GM23338 (cell line): Measurements from ENCODE around the gene RAB20. TPM values are rescaled to one million over a fixed set of nuclear protein-coding genes. Genes with fewer than 3 reads are reported as not detected.

ENCODE experiments used
- ATAC-seq: fragments of 200-7000 bp; cut with Tn5 transposase; 3 replicates; pipeline ENCODE4 v1.9.1; 2020
- DNase-seq: peaks from one replicate; pipeline ENCODE4 v3.0.0-alpha.2; 2015; ENCODE audit warnings: low spot score
- H2AFZ ChIP-seq: fragments of 200-600 bp; sonication (generic); 2 replicates; pipeline ENCODE4 v1.8.0; 2016; ENCODE audit warnings: antibody characterized with exemption, mild to moderate bottlenecking, moderate library complexity
- H3F3A ChIP-seq: fragments of 200-600 bp; sonication (generic); replicated peaks from 2 replicates; pipeline ENCODE4 v1.8.0; 2017; ENCODE audit warnings: antibody characterized with exemption, mixed run types, low read depth
- H3K27ac ChIP-seq: fragments of 200-600 bp; sonication (generic); 2 replicates; pipeline ENCODE4 v1.6.1; 2016; ENCODE audit warnings: low read depth
- H3K27me3 ChIP-seq: fragments of 200-600 bp; sonication (generic); 2 replicates; pipeline ENCODE4 v1.8.0; 2016; ENCODE audit warnings: mild to moderate bottlenecking, mixed run types, moderate library complexity; ENCODE audit not compliant: insufficient read depth
- H3K36me3 ChIP-seq: fragments of 200-600 bp; sonication (generic); 2 replicates; pipeline ENCODE4 v1.8.0; 2016; ENCODE audit warnings: mild to moderate bottlenecking; ENCODE audit not compliant: insufficient read depth
- H3K4me1 ChIP-seq: fragments of 200-600 bp; sonication (generic); 2 replicates; pipeline ENCODE4 v1.8.0; 2016; ENCODE audit warnings: mild to moderate bottlenecking, moderate library complexity; ENCODE audit not compliant: insufficient read depth
- H3K4me2 ChIP-seq: fragments of 200-600 bp; sonication (generic); 2 replicates; pipeline ENCODE4 v1.7.1; 2017; ENCODE audit warnings: mixed run types
- H3K4me3 ChIP-seq: fragments of 200-600 bp; sonication (generic); 2 replicates; pipeline ENCODE4 v1.6.1; 2016; ENCODE audit warnings: mixed run types
- H3K79me2 ChIP-seq: fragments of 200-600 bp; sonication (generic); replicated peaks from 2 replicates; pipeline ENCODE4 v1.8.0; 2017; ENCODE audit warnings: mild to moderate bottlenecking; ENCODE audit not compliant: insufficient read depth
- H3K9me2 ChIP-seq: fragments of 200-600 bp; sonication (generic); 2 replicates; pipeline ENCODE4 v1.8.0; 2017; ENCODE audit not compliant: insufficient read depth
- H4K20me1 ChIP-seq: fragments of 200-600 bp; sonication (generic); replicated peaks from 2 replicates; pipeline ENCODE4 v1.8.0; 2017; ENCODE audit warnings: mild to moderate bottlenecking; ENCODE audit not compliant: insufficient read depth
- H3K27ac Mint-ChIP-seq: 2 replicates; pipeline ENCODE4 v1.8.0; 2020; ENCODE audit warnings: inconsistent platforms, mild to moderate bottlenecking, moderate library complexity, mixed read lengths
- H3K27me3 Mint-ChIP-seq: 3 replicates; pipeline ENCODE4 v1.8.0; 2022; ENCODE audit warnings: low read depth, mild to moderate bottlenecking, moderate library complexity, mixed read lengths, inconsistent platforms; ENCODE audit not compliant: insufficient read depth, poor library complexity
- H3K36me3 Mint-ChIP-seq: 3 replicates; pipeline ENCODE4 v1.8.0; 2021; ENCODE audit warnings: low read depth, mild to moderate bottlenecking, inconsistent platforms, moderate library complexity, mixed read lengths
- H3K4me1 Mint-ChIP-seq: 3 replicates; pipeline ENCODE4 v1.8.0; 2020; ENCODE audit warnings: mild to moderate bottlenecking, inconsistent platforms, mixed read lengths
- H3K4me3 Mint-ChIP-seq: 3 replicates; pipeline ENCODE4 v1.8.0; 2021; ENCODE audit warnings: moderate library complexity, mild to moderate bottlenecking, inconsistent platforms, mixed read lengths
- H3K9me3 Mint-ChIP-seq: 3 replicates; pipeline ENCODE4 v1.8.0; 2020; ENCODE audit warnings: moderate library complexity, mild to moderate bottlenecking, inconsistent platforms, mixed read lengths
- CREB1 ChIP-seq: fragments of 250-450 bp; sonication (Bioruptor Pico); IDR thresholded peaks from 2 replicates; pipeline ENCODE4 v1.5.0; 2020; ENCODE audit warnings: low read depth, mild to moderate bottlenecking, moderate library complexity
- ETS1 ChIP-seq: IDR thresholded peaks from 2 replicates; pipeline ENCODE4 v1.6.1; 2016; ENCODE audit warnings: antibody characterized with exemption
- EZH2 ChIP-seq: fragments of 200-600 bp; sonication (generic); IDR thresholded peaks from one replicate; pipeline ENCODE4 v1.8.0; 2017; ENCODE audit warnings: antibody characterized with exemption, mild to moderate bottlenecking, low read depth; ENCODE audit not compliant: unreplicated experiment
- EZH2phosphoT487 ChIP-seq: fragments of 200-600 bp; sonication (generic); IDR thresholded peaks from one replicate; pipeline ENCODE4 v1.8.1; 2018; ENCODE audit warnings: antibody characterized with exemption; ENCODE audit not compliant: unreplicated experiment
- ZNF331 ChIP-seq: fragments of 250-450 bp; sonication (Bioruptor Pico); IDR thresholded peaks from 2 replicates; pipeline ENCODE4 v1.5.0; 2020; ENCODE audit warnings: low read depth, mild to moderate bottlenecking, moderate library complexity
- polyA plus RNA-seq: library from polyadenylated mRNA; unstranded; fragments of >200 nt; fragmentation: Nextera tagmentation; extraction: Ambion mirVana; gene quantifications from 2 replicates; pipeline ENCODE4 v1.2.1, GENCODE V29; 2016
- total RNA-seq: library from RNA; depleted of rRNA; stranded (reverse); fragments of >200 nt; shearing (Covaris generic); gene quantifications from 2 replicates; pipeline ENCODE4 v1.2.3, GENCODE V29; 2014
- TF ChIP-seq, protein P1 (sequence below), 2 experiments: fragments of 200-600 bp in 1 of 2; sonication (generic) in 1 of 2; conservative IDR thresholded peaks; 2 replicates each; pipeline versions ENCODE4 v1.5.1 to v1.6.1; 2016 to 2017; ENCODE audit warnings: antibody characterized with exemption in 2 of 2, low read depth in 2 of 2, mild to moderate bottlenecking in 2 of 2, moderate library complexity in 1 of 2
- TF ChIP-seq, protein P2 (sequence below): fragments of 250-450 bp; sonication (Bioruptor Pico); IDR thresholded peaks from 2 replicates; pipeline ENCODE4 v1.5.0; 2020; ENCODE audit warnings: mild to moderate bottlenecking, moderate library complexity

Gene RAB20
- total and polyA plus RNA-seq, 2 experiments from 2014 or later: 12.3 to 26.6 TPM

DNA sequence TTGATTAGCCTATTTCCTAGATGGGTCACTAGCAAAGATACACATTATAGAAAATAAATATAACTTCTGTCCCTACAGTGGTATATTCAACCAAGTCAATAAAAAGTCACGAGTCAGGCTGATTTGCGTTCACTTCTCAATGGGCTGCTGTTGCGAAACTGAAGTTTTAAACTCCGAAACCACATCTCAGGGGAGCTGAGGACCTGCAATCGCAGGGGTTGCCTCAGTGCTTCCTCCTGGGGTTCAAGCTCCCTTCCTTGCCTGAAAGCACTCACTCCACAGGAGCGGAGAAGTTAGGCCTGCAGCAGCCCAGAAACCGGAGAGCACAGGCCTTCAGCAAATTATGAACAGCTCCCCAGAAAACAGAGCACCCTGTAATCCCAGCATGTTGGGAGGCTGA lies 39.6 kb downstream of the RAB20 start:
- Histone ChIP-seq H3K4me1 (no peaks in the 10 kb centered on the region), H3K79me2 (peaks cover 17% of the 10 kb centered on the region), H3K27me3 (no peaks in the 10 kb centered on the region), H3K4me2 (no peak overlapping the region), H3K27ac (no peak overlapping the region), H4K20me1 (no peaks in the 10 kb centered on the region), H2AFZ (no peak overlapping the region), H3K36me3 (no peaks in the 10 kb centered on the region), H3K4me3 (no peak overlapping the region), H3F3A (no peaks in the 10 kb centered on the region), H3K9me2 (no peaks in the 10 kb centered on the region)
- peaks cover 11% of the 10 kb centered on the region for H3K27me3 Mint-ChIP-seq
- DNase-seq (no peak), ATAC-seq (no peak)
- H3K4me3 Mint-ChIP-seq: no peak overlapping the region
- TF ChIP-seq, protein P1, sequence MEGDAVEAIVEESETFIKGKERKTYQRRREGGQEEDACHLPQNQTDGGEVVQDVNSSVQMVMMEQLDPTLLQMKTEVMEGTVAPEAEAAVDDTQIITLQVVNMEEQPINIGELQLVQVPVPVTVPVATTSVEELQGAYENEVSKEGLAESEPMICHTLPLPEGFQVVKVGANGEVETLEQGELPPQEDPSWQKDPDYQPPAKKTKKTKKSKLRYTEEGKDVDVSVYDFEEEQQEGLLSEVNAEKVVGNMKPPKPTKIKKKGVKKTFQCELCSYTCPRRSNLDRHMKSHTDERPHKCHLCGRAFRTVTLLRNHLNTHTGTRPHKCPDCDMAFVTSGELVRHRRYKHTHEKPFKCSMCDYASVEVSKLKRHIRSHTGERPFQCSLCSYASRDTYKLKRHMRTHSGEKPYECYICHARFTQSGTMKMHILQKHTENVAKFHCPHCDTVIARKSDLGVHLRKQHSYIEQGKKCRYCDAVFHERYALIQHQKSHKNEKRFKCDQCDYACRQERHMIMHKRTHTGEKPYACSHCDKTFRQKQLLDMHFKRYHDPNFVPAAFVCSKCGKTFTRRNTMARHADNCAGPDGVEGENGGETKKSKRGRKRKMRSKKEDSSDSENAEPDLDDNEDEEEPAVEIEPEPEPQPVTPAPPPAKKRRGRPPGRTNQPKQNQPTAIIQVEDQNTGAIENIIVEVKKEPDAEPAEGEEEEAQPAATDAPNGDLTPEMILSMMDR (conservative IDR thresholded peaks at IDR 0.05; ENCODE audit: low read depth in 2 of 2): no peak
- no peak for TF ChIP-seq EZH2
- no peak for TF ChIP-seq ETS1
- no peak for TF ChIP-seq EZH2phosphoT487
- TF ChIP-seq CREB1 (CRISPR knock-in tag): no peak
- no peak for TF ChIP-seq ZNF331 (CRISPR knock-in tag)
- TF ChIP-seq, protein P2, sequence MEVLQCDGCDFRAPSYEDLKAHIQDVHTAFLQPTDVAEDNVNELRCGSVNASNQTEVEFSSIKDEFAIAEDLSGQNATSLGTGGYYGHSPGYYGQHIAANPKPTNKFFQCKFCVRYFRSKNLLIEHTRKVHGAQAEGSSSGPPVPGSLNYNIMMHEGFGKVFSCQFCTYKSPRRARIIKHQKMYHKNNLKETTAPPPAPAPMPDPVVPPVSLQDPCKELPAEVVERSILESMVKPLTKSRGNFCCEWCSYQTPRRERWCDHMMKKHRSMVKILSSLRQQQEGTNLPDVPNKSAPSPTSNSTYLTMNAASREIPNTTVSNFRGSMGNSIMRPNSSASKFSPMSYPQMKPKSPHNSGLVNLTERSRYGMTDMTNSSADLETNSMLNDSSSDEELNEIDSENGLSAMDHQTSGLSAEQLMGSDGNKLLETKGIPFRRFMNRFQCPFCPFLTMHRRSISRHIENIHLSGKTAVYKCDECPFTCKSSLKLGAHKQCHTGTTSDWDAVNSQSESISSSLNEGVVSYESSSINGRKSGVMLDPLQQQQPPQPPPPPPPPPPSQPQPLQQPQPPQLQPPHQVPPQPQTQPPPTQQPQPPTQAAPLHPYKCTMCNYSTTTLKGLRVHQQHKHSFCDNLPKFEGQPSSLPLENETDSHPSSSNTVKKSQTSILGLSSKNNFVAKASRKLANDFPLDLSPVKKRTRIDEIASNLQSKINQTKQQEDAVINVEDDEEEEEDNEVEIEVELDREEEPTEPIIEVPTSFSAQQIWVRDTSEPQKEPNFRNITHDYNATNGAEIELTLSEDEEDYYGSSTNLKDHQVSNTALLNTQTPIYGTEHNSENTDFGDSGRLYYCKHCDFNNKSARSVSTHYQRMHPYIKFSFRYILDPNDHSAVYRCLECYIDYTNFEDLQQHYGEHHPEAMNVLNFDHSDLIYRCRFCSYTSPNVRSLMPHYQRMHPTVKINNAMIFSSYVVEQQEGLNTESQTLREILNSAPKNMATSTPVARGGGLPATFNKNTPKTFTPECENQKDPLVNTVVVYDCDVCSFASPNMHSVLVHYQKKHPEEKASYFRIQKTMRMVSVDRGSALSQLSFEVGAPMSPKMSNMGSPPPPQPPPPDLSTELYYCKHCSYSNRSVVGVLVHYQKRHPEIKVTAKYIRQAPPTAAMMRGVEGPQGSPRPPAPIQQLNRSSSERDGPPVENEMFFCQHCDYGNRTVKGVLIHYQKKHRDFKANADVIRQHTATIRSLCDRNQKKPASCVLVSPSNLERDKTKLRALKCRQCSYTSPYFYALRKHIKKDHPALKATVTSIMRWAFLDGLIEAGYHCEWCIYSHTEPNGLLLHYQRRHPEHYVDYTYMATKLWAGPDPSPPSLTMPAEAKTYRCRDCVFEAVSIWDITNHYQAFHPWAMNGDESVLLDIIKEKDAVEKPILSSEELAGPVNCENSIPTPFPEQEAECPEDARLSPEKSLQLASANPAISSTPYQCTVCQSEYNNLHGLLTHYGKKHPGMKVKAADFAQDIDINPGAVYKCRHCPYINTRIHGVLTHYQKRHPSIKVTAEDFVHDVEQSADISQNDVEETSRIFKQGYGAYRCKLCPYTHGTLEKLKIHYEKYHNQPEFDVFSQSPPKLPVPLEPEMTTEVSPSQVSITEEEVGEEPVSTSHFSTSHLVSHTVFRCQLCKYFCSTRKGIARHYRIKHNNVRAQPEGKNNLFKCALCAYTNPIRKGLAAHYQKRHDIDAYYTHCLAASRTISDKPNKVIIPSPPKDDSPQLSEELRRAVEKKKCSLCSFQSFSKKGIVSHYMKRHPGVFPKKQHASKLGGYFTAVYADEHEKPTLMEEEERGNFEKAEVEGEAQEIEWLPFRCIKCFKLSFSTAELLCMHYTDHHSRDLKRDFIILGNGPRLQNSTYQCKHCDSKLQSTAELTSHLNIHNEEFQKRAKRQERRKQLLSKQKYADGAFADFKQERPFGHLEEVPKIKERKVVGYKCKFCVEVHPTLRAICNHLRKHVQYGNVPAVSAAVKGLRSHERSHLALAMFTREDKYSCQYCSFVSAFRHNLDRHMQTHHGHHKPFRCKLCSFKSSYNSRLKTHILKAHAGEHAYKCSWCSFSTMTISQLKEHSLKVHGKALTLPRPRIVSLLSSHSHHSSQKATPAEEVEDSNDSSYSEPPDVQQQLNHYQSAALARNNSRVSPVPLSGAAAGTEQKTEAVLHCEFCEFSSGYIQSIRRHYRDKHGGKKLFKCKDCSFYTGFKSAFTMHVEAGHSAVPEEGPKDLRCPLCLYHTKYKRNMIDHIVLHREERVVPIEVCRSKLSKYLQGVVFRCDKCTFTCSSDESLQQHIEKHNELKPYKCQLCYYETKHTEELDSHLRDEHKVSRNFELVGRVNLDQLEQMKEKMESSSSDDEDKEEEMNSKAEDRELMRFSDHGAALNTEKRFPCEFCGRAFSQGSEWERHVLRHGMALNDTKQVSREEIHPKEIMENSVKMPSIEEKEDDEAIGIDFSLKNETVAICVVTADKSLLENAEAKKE: no peak
- H3K27ac Mint-ChIP-seq: no peak overlapping the region
- H3K36me3 Mint-ChIP-seq: no peaks in the 10 kb centered on the region
- H3K9me3 Mint-ChIP-seq: no peaks in the 10 kb centered on the region
- H3K4me1 Mint-ChIP-seq: peaks cover 23% of the 10 kb centered on the region
